A549 (cell line): ENCODE measurements around the gene TIMM23B. TPM values are rescaled to one million over a fixed set of nuclear protein-coding genes. Genes with fewer than 3 reads are reported as not detected.
"Not testable (repeated sequence)": the region's sequence is repeated elsewhere in the genome, so short reads cannot be mapped to it uniquely, and the experiment has no call there.

Experiments
- ATAC-seq, 2 experiments: fragments of 200-7000 bp in 1 of 2; fragments of >200 bp in 1 of 2; cut with Nextera tagmentation in 1 of 2; cut with Tn5 transposase in 1 of 2; 3 replicates each; pipeline versions ENCODE4 v1.8.0 to v1.9.1; 2018 to 2020; ENCODE audit warnings: mild to moderate bottlenecking in 1 of 2, moderate library complexity in 1 of 2
- CTCF ChIA-PET: fragments of 300-600 bp; sonication (Branson Sonifier 250); formaldehyde crosslinking; extraction: SDS; loops from one replicate; lab custom pipeline; 2021; ENCODE audit warnings: antibody characterized with exemption, inconsistent platforms; lab: Yijun Ruan, JAX
- POLR2A ChIA-PET: fragments of 350-600 bp; formaldehyde crosslinking; extraction: SDS; loops from one replicate; lab custom pipeline; 2021; ENCODE audit warnings: antibody characterized with exemption, inconsistent platforms; lab: Yijun Ruan, JAX
- DNase-seq, 2 experiments: peaks; one replicate each; pipeline versions ENCODE4 v3.0.0 to v3.0.0-alpha.2; 2011 to 2016; ENCODE audit warnings: low read depth in 1 of 2, low spot score in 1 of 2
- FAIRE-seq: peaks from 2 replicates; lab custom pipeline; 2011; peaks lifted over from hg19 to GRCh38; lab: Jason Lieb, UNC
- H3K27ac ChIP-seq, 2 experiments: fragments of >200 bp; sonication (Bioruptor Twin); formaldehyde crosslinking; 3 replicates each; pipeline ENCODE4 v1.5.1; 2016 to 2017
- H3K4me1 ChIP-seq: fragments of >200 bp; sonication (Bioruptor Twin); formaldehyde crosslinking; 3 replicates; pipeline ENCODE4 v1.6.1; 2016
- H3K4me2 ChIP-seq: fragments of >200 bp; sonication (Bioruptor Twin); formaldehyde crosslinking; 3 replicates; pipeline ENCODE4 v1.6.1; 2016
- H3K4me3 ChIP-seq: fragments of >200 bp; sonication (Bioruptor Twin); formaldehyde crosslinking; 3 replicates; pipeline ENCODE4 v1.5.1; 2016
- H3K9me3 ChIP-seq: fragments of >200 bp; sonication (Bioruptor Twin); formaldehyde crosslinking; 3 replicates; pipeline ENCODE4 v1.6.1; 2016
- CEBPB ChIP-seq, 2 experiments: fragments of >200 bp in 1 of 2; sonication (Bioruptor Twin) in 1 of 2; formaldehyde crosslinking in 1 of 2; IDR thresholded peaks; 2 replicates each; pipeline ENCODE4 v1.6.1; 2012 to 2016
- EP300 ChIP-seq, 2 experiments: fragments of >200 bp; sonication (Bioruptor Twin); formaldehyde crosslinking; IDR thresholded peaks; 2 replicates in 1 of 2; 3 replicates in 1 of 2; pipeline ENCODE4 v1.6.1; 2016 to 2017
- FOSB ChIP-seq: fragments of 250-450 bp; sonication (Bioruptor Pico); IDR thresholded peaks from 2 replicates; pipeline ENCODE4 v1.5.0; 2020; ENCODE audit warnings: mild to moderate bottlenecking, moderate library complexity
- JUN ChIP-seq, 2 experiments: fragments of >200 bp; sonication (Bioruptor Twin); formaldehyde crosslinking; IDR thresholded peaks; 2 replicates in 1 of 2; 3 replicates in 1 of 2; pipeline ENCODE4 v1.6.1; 2016 to 2017
- MAZ ChIP-seq: fragments of 150-350 bp; IDR thresholded peaks from 2 replicates; pipeline ENCODE4 v1.6.1; 2014; ENCODE audit warnings: antibody characterized with exemption, low read depth, low read length, borderline replicate concordance
- MYC ChIP-seq: IDR thresholded peaks from 2 replicates; pipeline ENCODE4 v1.6.1; 2012; ENCODE audit warnings: mild to moderate bottlenecking, inconsistent platforms, low read length, improper control_type of control experiment, borderline replicate concordance
- NFE2L2 ChIP-seq: fragments of 150-350 bp; conservative IDR thresholded peaks from 2 replicates; pipeline ENCODE4 v1.6.1; 2014; ENCODE audit warnings: low read length
- RAD21 ChIP-seq, 2 experiments: fragments of >200 bp in 1 of 2; sonication (Bioruptor Twin) in 1 of 2; formaldehyde crosslinking in 1 of 2; IDR thresholded peaks in 1 of 2; conservative IDR thresholded peaks in 1 of 2; 2 replicates in 1 of 2; 3 replicates in 1 of 2; pipeline ENCODE4 v1.6.1; 2012 to 2018; ENCODE audit warnings: inconsistent platforms in 1 of 2
- RARB ChIP-seq: fragments of 250-450 bp; sonication (Bioruptor Pico); IDR thresholded peaks from 2 replicates; pipeline ENCODE4 v1.8.0; 2021; ENCODE audit warnings: mild to moderate bottlenecking, moderate library complexity
- RCOR1 ChIP-seq: fragments of 150-350 bp; IDR thresholded peaks from 2 replicates; pipeline ENCODE4 v1.6.1; 2014; ENCODE audit warnings: antibody characterized with exemption, low read length, low read depth
- RNF2 ChIP-seq: fragments of 200-600 bp; sonication (generic); IDR thresholded peaks from 2 replicates; pipeline ENCODE4 v1.6.1; 2016; ENCODE audit warnings: low read depth, mild to moderate bottlenecking, antibody characterized with exemption, moderate library complexity, borderline replicate concordance
- SMC3 ChIP-seq: fragments of >200 bp; sonication (Bioruptor Twin); formaldehyde crosslinking; IDR thresholded peaks from 3 replicates; pipeline ENCODE4 v1.6.1; 2018; ENCODE audit warnings: inconsistent platforms
- SREBF2 ChIP-seq: fragments of 450-650 bp; IDR thresholded peaks from 2 replicates; pipeline ENCODE4 v1.6.1; 2014; ENCODE audit warnings: mild to moderate bottlenecking, moderate library complexity
- ZC3H11A ChIP-seq: fragments of 450-650 bp; IDR thresholded peaks from 2 replicates; pipeline ENCODE4 v1.6.1; 2014; ENCODE audit warnings: antibody characterized with exemption, mild to moderate bottlenecking
- ZFP36 ChIP-seq: fragments of 450-650 bp; IDR thresholded peaks from 2 replicates; pipeline ENCODE4 v1.6.1; 2014; ENCODE audit warnings: borderline replicate concordance; ENCODE audit not compliant: partially characterized antibody
- WGBS: methylation state at CpG from one replicate; pipeline ENCODE4 v1.1.6; 2017; ENCODE audit errors: missing lambda C conversion rate; 5-methylcytosine and 5-hydroxymethylcytosine counted together
- polyA plus RNA-seq, 4 experiments: library from polyadenylated mRNA; depleted of rRNA in 3 of 4; stranded (reverse); fragments of >200 nt; fragmentation: RNase III in 1 of 4; extraction: RNeasy Plus Mini Kit Qiagen cat#74134 plus additional on column Dnase treatment in 1 of 4; gene quantifications; 2 replicates in 3 of 4; 3 replicates in 1 of 4; pipeline ENCODE4 v1.2.3, GENCODE V29; 2011 to 2017
- TF ChIP-seq, protein P1 (sequence below): IDR thresholded peaks from 2 replicates; pipeline ENCODE4 v1.6.1; 2012
- TF ChIP-seq, protein P2 (sequence below): fragments of >200 bp; sonication (Bioruptor Twin); formaldehyde crosslinking; IDR thresholded peaks from 2 replicates; pipeline ENCODE4 v1.6.1; 2016
- TF ChIP-seq, protein P3 (sequence below): IDR thresholded peaks from 2 replicates; pipeline ENCODE4 v1.6.1; 2012
- TF ChIP-seq, protein P4 (sequence below): fragments of 250-450 bp; sonication (Bioruptor Pico); IDR thresholded peaks from 2 replicates; pipeline ENCODE4 v1.5.0; 2021; ENCODE audit warnings: mild to moderate bottlenecking, moderate library complexity, borderline replicate concordance

TIMM23B gene
- polyA plus RNA-seq, 2 of the 4 experiments (the other 2 are of a cell fraction) = 12.9 to 28.5 TPM

DNA sequence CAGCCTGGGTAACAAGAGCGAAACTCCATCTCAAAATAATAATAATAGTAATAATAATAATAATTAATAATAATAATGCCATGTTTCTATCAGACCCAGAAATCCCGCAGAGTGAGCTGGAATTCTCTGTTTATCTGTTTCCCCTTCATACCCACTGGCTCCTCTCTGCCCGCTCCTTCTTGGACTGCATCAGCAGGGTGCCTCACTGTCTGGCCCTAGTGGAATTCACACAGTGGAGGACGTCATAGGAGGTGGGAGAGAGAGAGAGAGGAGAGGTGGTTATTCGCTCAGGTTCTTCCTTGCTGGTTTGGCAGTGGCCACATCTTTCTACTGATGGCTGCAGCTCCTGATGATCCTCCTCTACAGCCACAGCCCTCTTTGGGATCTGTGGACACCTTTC lies 75.1 kb downstream of the TIMM23B start:
- DNase-seq, FAIRE-seq, CTCF ChIA-PET, H3K4me1 ChIP-seq, H3K9me3 ChIP-seq, POLR2A ChIA-PET, H3K27ac ChIP-seq, ATAC-seq, H3K4me2 ChIP-seq, H3K4me3 ChIP-seq: not testable (repeated sequence)
- 70% methylated on average over 5 of the region's 5 CpGs for WGBS

DNA sequence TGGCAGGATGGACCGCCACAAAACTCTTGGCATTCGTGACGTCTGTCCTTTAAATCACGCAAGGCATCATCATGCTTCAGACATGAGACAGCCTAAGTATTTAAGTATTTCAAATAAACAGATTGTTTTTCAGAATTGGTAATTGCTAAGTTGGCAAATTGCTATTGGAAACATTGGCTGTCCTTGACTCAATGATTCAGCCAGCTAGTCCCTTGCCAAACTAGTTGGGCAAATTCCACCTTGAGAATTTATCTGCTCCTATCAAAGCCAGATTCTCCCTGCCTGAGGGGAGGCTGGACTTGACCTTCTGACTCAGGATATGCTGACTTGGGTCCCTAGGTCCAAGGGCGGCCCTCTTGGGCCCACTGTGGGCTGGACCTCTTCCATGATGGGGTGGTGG lies 75.8 kb downstream of the TIMM23B start:
- POLR2A ChIA-PET, H3K4me1 ChIP-seq, H3K4me2 ChIP-seq, H3K4me3 ChIP-seq, DNase-seq, H3K9me3 ChIP-seq, CTCF ChIA-PET, FAIRE-seq, ATAC-seq, H3K27ac ChIP-seq: not testable (repeated sequence)
- WGBS = 89% methylated on average over 4 of the region's 5 CpGs

DNA sequence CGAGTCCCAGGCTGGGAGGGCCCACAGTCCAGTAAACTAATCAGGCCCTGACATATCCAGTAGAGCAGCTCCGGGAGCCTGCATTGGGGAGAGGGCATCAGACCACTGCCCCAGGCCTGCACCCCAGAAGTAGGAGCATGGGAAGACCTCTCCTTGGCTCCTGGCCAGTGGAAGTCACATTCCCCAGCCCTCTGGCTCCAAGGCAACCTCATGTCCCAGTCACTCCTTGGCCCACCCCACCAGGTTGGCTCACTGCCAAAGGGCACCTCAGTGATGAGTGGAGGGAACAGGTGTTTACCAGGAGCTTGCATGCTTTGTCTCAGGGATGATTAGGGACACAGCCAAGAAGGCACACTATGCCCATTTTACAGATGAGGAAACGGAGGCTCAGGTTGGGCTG lies 77.4 kb downstream of the TIMM23B start:
- DNase-seq, POLR2A ChIA-PET, ATAC-seq, H3K9me3 ChIP-seq, H3K4me2 ChIP-seq, CTCF ChIA-PET, FAIRE-seq, H3K4me1 ChIP-seq, H3K4me3 ChIP-seq, H3K27ac ChIP-seq: not testable (repeated sequence)
- WGBS = 78% methylated on average over 3 of the region's 3 CpGs

DNA sequence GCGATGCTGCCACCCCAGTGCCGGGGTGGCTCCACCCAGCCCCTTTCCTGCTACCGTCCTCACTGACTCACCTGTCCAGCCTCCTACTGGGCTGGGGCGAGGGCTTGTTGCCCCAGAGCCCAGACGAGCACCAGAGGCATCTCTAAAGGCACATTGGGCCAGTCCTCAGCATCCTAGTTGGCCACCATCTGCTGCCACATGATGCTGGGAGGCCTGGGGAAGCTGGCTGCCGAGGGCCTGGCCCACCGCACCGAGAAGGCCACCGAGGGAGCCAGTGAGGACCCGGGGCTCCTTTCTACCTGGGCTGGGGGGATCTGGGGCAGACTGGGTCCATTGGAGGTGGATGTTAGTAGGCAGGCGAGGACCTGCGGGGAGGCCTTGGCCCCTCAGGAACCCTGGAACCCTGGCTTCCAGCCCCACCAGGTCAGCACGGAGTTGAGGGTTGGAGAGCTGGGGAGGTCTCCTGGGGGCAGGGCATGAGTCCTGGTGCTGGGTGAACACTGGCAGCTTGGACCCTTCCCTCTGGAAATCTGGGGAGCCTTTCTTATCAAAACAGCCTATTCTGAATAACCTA lies 78.7 kb downstream of the TIMM23B start:
- not testable (repeated sequence) for ATAC-seq, FAIRE-seq
- WGBS = 66% methylated on average over 9 of the region's 13 CpGs

DNA sequence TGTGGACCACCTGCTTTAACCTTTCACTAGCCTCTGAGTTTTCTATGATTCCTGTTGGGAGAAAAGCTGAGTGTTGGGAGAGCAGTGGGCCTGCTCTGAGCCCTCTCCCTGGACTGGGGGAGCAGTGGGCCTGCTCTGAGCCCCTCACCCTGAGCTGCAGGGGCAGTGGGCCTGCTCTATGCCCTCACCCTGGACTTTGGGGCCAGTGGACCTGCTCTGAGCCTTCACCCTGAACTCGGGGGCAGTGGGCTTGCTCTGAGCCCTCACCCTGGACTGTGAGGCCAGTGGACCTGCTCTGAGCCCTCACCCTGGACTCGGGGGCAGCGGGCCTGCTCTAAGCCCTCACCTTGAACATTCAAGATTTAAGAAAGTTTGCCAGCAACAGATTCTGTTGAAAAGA lies 79.8 kb downstream of the TIMM23B start:
- ATAC-seq = peak in 1 of 2 experiments; percentile 39; a peak in 1 of 6 replicates
- Histone ChIP-seq H3K4me3 (no peak overlapping the region), H3K9me3 (no peaks in the 10 kb centered on the region), H3K27ac (no peak overlapping the region), H3K4me1 (no peaks in the 10 kb centered on the region), H3K4me2 (no peak overlapping the region)
- TF ChIP-seq ZC3H11A = no peak
- no peak for TF ChIP-seq RARB
- TF ChIP-seq RAD21 (conservative IDR thresholded peaks at IDR 0.05 in 1 of 2, IDR thresholded peaks at IDR 0.05 in 1 of 2) = no peak
- no peak for TF ChIP-seq CEBPB (IDR thresholded peaks at IDR 0.05)
- no peak for TF ChIP-seq EP300 (IDR thresholded peaks at IDR 0.05)
- no peak for TF ChIP-seq MAZ
- no peak for TF ChIP-seq NFE2L2
- TF ChIP-seq, protein P1, sequence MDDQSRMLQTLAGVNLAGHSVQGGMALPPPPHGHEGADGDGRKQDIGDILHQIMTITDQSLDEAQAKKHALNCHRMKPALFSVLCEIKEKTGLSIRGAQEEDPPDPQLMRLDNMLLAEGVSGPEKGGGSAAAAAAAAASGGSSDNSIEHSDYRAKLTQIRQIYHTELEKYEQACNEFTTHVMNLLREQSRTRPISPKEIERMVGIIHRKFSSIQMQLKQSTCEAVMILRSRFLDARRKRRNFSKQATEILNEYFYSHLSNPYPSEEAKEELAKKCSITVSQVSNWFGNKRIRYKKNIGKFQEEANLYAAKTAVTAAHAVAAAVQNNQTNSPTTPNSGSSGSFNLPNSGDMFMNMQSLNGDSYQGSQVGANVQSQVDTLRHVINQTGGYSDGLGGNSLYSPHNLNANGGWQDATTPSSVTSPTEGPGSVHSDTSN = no peak
- TF ChIP-seq, protein P2, sequence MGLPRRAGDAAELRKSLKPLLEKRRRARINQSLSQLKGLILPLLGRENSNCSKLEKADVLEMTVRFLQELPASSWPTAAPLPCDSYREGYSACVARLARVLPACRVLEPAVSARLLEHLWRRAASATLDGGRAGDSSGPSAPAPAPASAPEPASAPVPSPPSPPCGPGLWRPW = no peak
- TF ChIP-seq JUN (IDR thresholded peaks at IDR 0.05) = no peak
- TF ChIP-seq RCOR1 = no peak
- TF ChIP-seq, protein P3, sequence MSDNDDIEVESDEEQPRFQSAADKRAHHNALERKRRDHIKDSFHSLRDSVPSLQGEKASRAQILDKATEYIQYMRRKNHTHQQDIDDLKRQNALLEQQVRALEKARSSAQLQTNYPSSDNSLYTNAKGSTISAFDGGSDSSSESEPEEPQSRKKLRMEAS = no peak
- TF ChIP-seq MYC = no peak
- TF ChIP-seq, protein P4, sequence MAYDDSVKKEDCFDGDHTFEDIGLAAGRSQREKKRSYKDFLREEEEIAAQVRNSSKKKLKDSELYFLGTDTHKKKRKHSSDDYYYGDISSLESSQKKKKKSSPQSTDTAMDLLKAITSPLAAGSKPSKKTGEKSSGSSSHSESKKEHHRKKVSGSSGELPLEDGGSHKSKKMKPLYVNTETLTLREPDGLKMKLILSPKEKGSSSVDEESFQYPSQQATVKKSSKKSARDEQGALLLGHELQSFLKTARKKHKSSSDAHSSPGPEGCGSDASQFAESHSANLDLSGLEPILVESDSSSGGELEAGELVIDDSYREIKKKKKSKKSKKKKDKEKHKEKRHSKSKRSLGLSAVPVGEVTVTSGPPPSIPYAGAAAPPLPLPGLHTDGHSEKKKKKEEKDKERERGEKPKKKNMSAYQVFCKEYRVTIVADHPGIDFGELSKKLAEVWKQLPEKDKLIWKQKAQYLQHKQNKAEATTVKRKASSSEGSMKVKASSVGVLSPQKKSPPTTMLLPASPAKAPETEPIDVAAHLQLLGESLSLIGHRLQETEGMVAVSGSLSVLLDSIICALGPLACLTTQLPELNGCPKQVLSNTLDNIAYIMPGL (CRISPR knock-in tag) = no peak
- TF ChIP-seq FOSB (CRISPR knock-in tag) = no peak
- TF ChIP-seq SMC3 = no peak
- no peak for TF ChIP-seq ZFP36
- no peak for TF ChIP-seq SREBF2
- no peak for TF ChIP-seq RNF2
- ChIA-PET CTCF (no interaction called here), POLR2A (no interaction called here)
- no peak for DNase-seq
- 49% methylated on average over 3 of the region's 3 CpGs for WGBS
- FAIRE-seq = no peak

More for the DNA sequence above, 78.7 kb downstream of the TIMM23B start:
- H3K9me3 ChIP-seq, POLR2A ChIA-PET, H3K27ac ChIP-seq, H3K4me2 ChIP-seq, CTCF ChIA-PET, H3K4me3 ChIP-seq, DNase-seq, H3K4me1 ChIP-seq: not testable (repeated sequence)
